IPS DF 6.9 (cell line): ENCODE data around the gene FOLR2.

Experiments
- DNase-seq: peaks from one replicate; pipeline ENCODE4 v3.0.0-alpha.2; 2013; ENCODE audit warnings: low read depth, low spot score
- H3K27ac ChIP-seq: one replicate; pipeline ENCODE4 v1.5.1; 2013; ENCODE audit warnings: low read length, control low read depth
- H3K27me3 ChIP-seq: 2 replicates; pipeline ENCODE4 v1.6.1; 2013; ENCODE audit warnings: mild to moderate bottlenecking, low read length; ENCODE audit not compliant: control insufficient read depth, insufficient read depth
- H3K36me3 ChIP-seq: 2 replicates; pipeline ENCODE4 v1.6.1; 2013; ENCODE audit warnings: low read length; ENCODE audit not compliant: control insufficient read depth, insufficient read depth
- H3K4me1 ChIP-seq: 2 replicates; pipeline ENCODE4 v1.6.1; 2013; ENCODE audit warnings: low read length; ENCODE audit not compliant: control insufficient read depth, insufficient read depth
- H3K4me3 ChIP-seq: 2 replicates; pipeline ENCODE4 v1.5.1; 2013; ENCODE audit warnings: mild to moderate bottlenecking, low read length
- H3K9me3 ChIP-seq: 2 replicates; pipeline ENCODE4 v1.6.1; 2013; ENCODE audit warnings: low read length, inconsistent platforms; ENCODE audit not compliant: control insufficient read depth, insufficient read depth
- WGBS: extraction: QIAGEN DNeasy Blood & Tissue Kit; methylation state at CpG from one replicate; pipeline ENCODE4 v1.1.7; 2013; ENCODE audit warnings: mixed read lengths, missing lambda C conversion rate; ENCODE audit not compliant: insufficient read length, insufficient coverage; 5-methylcytosine and 5-hydroxymethylcytosine counted together

Gene FOLR2

GRCh38 chr11:72242141-72242540 is 25.5 kb downstream of the FOLR2 start:
- H3K27me3 ChIP-seq = peaks cover 68% of the 10 kb centered on the region

GRCh38 chr11:72243173-72244059 is 26.8 kb downstream of the FOLR2 start:
- Histone ChIP-seq H3K36me3 (no peaks in the 10 kb centered on the region), H3K4me3 (peak overlapping the region; percentile 44; the same call in 1 of the 2 replicates), H3K9me3 (no peaks in the 10 kb centered on the region), H3K27me3 (peaks cover 75% of the 10 kb centered on the region), H3K4me1 (peaks cover 7% of the 10 kb centered on the region), H3K27ac (no peak overlapping the region)
- WGBS = no CpG with 5 or more reads among the region's 58 CpGs
- no peak for DNase-seq

More at GRCh38 chr11:72242141-72242540, 25.5 kb downstream of the FOLR2 start:
- 100% methylated on average over 2 of the region's 2 CpGs for WGBS
- DNase-seq = no peak
- Histone ChIP-seq H3K27ac (no peak overlapping the region), H3K4me1 (peaks cover 15% of the 10 kb centered on the region), H3K9me3 (no peaks in the 10 kb centered on the region), H3K4me3 (no peak overlapping the region), H3K36me3 (no peaks in the 10 kb centered on the region)

- Histone ChIP-seq H3K36me3 (no peaks in the 10 kb centered on the region), H3K27me3 (peaks cover 75% of the 10 kb centered on the region), H3K4me1 (0 out of 2 replicates have a peak, but pooled peaks cover 5% of the 10 kb centered on the region), H3K27ac (no peak within 1 kb of the TSS), H3K9me3 (no peaks in the 10 kb centered on the region), H3K4me3 (peak within 1 kb of the TSS; percentile 44; the same call in 1 of the 2 replicates)
- no CpG with 5 or more reads among the region's 37 CpGs for WGBS
- no peak for DNase-seq
Observed at GRCh38 chr11:72244060-72244360, 27.4 kb downstream of the FOLR2 start, which contains the start of gene PHOX2A. Gene PHOX2A (minus strand): TSS chr11:72244176. CDS start chr11:72244004, 172 bp downstream.

- no CpG with 5 or more reads among the region's 46 CpGs for WGBS
- Histone ChIP-seq H3K27me3 (peaks cover 71% of the 10 kb centered on the region), H3K36me3 (no peaks in the 10 kb centered on the region), H3K4me1 (0 out of 2 replicates have a peak, but pooled peaks cover 5% of the 10 kb centered on the region), H3K27ac (no peak overlapping the region), H3K9me3 (no peaks in the 10 kb centered on the region), H3K4me3 (peak overlapping the region; percentile 44; the same call in 1 of the 2 replicates)
- no peak for DNase-seq
Observed at GRCh38 chr11:72244361-72245262, 28.0 kb downstream of the FOLR2 start.

- Histone ChIP-seq H3K27me3 (peaks cover 66% of the 10 kb centered on the region), H3K4me1 (0 out of 2 replicates have a peak, but pooled peaks cover 3% of the 10 kb centered on the region), H3K36me3 (no peaks in the 10 kb centered on the region), H3K27ac (no peak overlapping the region), H3K9me3 (no peaks in the 10 kb centered on the region), H3K4me3 (peak overlapping the region; percentile 44; the same call in 1 of the 2 replicates)
- DNase-seq = no peak
- no CpG with 5 or more reads among the region's 19 CpGs for WGBS
Observed at GRCh38 chr11:72245263-72245816, 28.7 kb downstream of the FOLR2 start.

GRCh38 chr11:72247584-72247983 is 31.0 kb downstream of the FOLR2 start:
- DNase-seq = no peak
- Histone ChIP-seq H3K4me3 (no peak overlapping the region), H3K27ac (no peak overlapping the region), H3K4me1 (no peaks in the 10 kb centered on the region), H3K9me3 (no peaks in the 10 kb centered on the region), H3K27me3 (peaks cover 45% of the 10 kb centered on the region), H3K36me3 (no peaks in the 10 kb centered on the region)
- no CpG with 5 or more reads among the region's 2 CpGs for WGBS

GRCh38 chr11:72249961-72250360 is 33.4 kb downstream of the FOLR2 start:
- DNase-seq = no peak

GRCh38 chr11:72250661-72251464 is 34.3 kb downstream of the FOLR2 start:
- peaks cover 19% of the 10 kb centered on the region for H3K27me3 ChIP-seq
- WGBS = no CpG with 5 or more reads among the region's 24 CpGs
- H3K4me1 ChIP-seq = no peaks in the 10 kb centered on the region
- no peaks in the 10 kb centered on the region for H3K9me3 ChIP-seq
- no peaks in the 10 kb centered on the region for H3K36me3 ChIP-seq
- no peak overlapping the region for H3K27ac ChIP-seq
- no peak overlapping the region for H3K4me3 ChIP-seq
- no peak for DNase-seq

More at GRCh38 chr11:72249961-72250360, 33.4 kb downstream of the FOLR2 start:
- Histone ChIP-seq H3K27me3 (peaks cover 28% of the 10 kb centered on the region), H3K4me3 (no peak overlapping the region), H3K27ac (no peak overlapping the region), H3K9me3 (no peaks in the 10 kb centered on the region), H3K4me1 (no peaks in the 10 kb centered on the region), H3K36me3 (no peaks in the 10 kb centered on the region)
- no CpG with 5 or more reads among the region's 5 CpGs for WGBS

- WGBS = no CpG with 5 or more reads among the region's 5 CpGs
- Histone ChIP-seq H3K4me1 (no peaks in the 10 kb centered on the region), H3K9me3 (no peaks in the 10 kb centered on the region), H3K27ac (no peak overlapping the region), H3K27me3 (peaks cover 12% of the 10 kb centered on the region), H3K4me3 (no peak overlapping the region), H3K36me3 (no peaks in the 10 kb centered on the region)
- no peak for DNase-seq
Observed at GRCh38 chr11:72251614-72252013, 35.0 kb downstream of the FOLR2 start.
